ENCODE data around the gene CERK. TPM values are rescaled to one million over a fixed set of nuclear protein-coding genes. Genes with fewer than 3 reads are reported as not detected.
A peak's percentile ranks its signal among the peaks of the same experiment; 100 is the strongest.

CERK gene
- total and polyA plus RNA-seq, 2 of the 13 experiments (the other 11 are each of a cell fraction or from before 2014, with no cell fraction given): 40.3 to 41.9 TPM

DNA sequence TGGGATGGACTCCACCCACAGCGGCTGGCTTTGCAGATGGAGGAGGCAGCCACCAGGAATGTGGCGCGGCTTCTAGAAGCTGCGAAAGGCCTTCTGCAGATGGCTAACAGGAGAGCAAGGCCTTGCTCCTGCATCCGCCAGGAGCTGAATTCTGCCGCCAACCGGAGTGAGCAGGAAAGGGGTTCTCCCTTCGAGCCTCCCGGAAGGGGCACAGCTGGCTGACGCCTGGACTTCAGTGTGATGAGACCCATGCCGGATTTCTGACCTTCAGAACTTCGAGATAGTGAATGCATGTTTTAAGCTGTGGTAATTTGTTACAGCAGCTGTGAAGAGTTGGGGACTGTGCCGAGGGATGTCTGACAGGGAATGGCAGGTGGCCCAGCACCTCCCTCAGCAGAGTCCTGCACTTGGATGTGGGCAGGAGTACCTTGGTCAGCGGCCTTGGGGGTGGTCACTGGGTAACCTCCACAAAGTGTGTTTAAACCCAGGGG lies 32.1 kb upstream of the CERK start:
- in situ Hi-C loops (cut with HindIII; ENCODE audit: extremely low pct_ligation_motif_present, low pct_unique_long_range_greater_than_20kb): no loop called here
- no peaks in the 10 kb centered on the region; the same call in 1 of the 2 replicates for H4K20me1 ChIP-seq (ENCODE audit: insufficient read depth, low read length)
- 91% methylated on average over 8 of the region's 14 CpGs for WGBS (ENCODE audit: low lambda C conversion rate)
- H3K9ac ChIP-seq (ENCODE audit: insufficient read depth, low read depth, low read length): no peak overlapping the region
- H3K79me2 ChIP-seq (ENCODE audit: insufficient read depth, low read length): peaks cover 54% of the 10 kb centered on the region
- POLR2A ChIA-PET: interaction anchor here (2.0 kb wide), 1 partner anchor 8 kb away, joined by 10 read pairs; the partner anchor contains the start of gene TBC1D22A
- H3K36me3 ChIP-seq (replicated peaks in 1 of 2; ENCODE audit: control insufficient read depth in 1 of 2, insufficient read depth in 2 of 2, low read length in 2 of 2): 0 out of 5 replicates have a peak, but pooled peaks cover 0 to 2% of the 10 kb centered on the region in 2 experiments
- FAIRE-seq (no peak), DNase-seq (ENCODE audit: low spot score) (no peak), ATAC-seq (no peak)
- TF ChIP-seq, protein P1, sequence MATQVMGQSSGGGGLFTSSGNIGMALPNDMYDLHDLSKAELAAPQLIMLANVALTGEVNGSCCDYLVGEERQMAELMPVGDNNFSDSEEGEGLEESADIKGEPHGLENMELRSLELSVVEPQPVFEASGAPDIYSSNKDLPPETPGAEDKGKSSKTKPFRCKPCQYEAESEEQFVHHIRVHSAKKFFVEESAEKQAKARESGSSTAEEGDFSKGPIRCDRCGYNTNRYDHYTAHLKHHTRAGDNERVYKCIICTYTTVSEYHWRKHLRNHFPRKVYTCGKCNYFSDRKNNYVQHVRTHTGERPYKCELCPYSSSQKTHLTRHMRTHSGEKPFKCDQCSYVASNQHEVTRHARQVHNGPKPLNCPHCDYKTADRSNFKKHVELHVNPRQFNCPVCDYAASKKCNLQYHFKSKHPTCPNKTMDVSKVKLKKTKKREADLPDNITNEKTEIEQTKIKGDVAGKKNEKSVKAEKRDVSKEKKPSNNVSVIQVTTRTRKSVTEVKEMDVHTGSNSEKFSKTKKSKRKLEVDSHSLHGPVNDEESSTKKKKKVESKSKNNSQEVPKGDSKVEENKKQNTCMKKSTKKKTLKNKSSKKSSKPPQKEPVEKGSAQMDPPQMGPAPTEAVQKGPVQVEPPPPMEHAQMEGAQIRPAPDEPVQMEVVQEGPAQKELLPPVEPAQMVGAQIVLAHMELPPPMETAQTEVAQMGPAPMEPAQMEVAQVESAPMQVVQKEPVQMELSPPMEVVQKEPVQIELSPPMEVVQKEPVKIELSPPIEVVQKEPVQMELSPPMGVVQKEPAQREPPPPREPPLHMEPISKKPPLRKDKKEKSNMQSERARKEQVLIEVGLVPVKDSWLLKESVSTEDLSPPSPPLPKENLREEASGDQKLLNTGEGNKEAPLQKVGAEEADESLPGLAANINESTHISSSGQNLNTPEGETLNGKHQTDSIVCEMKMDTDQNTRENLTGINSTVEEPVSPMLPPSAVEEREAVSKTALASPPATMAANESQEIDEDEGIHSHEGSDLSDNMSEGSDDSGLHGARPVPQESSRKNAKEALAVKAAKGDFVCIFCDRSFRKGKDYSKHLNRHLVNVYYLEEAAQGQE (IDR thresholded peaks at IDR 0.05; ENCODE audit: borderline replicate concordance in 1 of 2, low read depth in 1 of 2, low read length in 2 of 2): peak; percentile 14 to 73
- no peak for TF ChIP-seq ZEB1 (IDR thresholded peaks at IDR 0.05; ENCODE audit: insufficient replicate concordance, low read depth)
- H3K4me1 ChIP-seq (ENCODE audit: insufficient read depth, low read length): peaks cover 28% of the 10 kb centered on the region
- no peak overlapping the region for H2AFZ ChIP-seq (ENCODE audit: low read length)
- H3K27ac ChIP-seq (ENCODE audit: extremely low read length, insufficient read depth, low read length): no peak overlapping the region
- H3K4me3 ChIP-seq (replicated peaks in 1 of 3; ENCODE audit: insufficient read depth in 1 of 3, low read depth in 2 of 3, low read length in 3 of 3): no peak overlapping the region
- no peaks in the 10 kb centered on the region for H3K9me3 ChIP-seq (ENCODE audit: low read length)
- intact Hi-C loops (cut with micrococcal nuclease; ENCODE audit: unreplicated experiment): no loop called here
- CTCF ChIA-PET (ENCODE audit: low intra/inter-chr PET ratio, low total read pairs): no interaction called here
- no TSS peak for BruUV-seq (replicated peaks)
- H3K27me3 ChIP-seq (ENCODE audit: control insufficient read depth in 1 of 2, insufficient read depth in 2 of 2, low read length in 2 of 2): no peaks in the 10 kb centered on the region; a peak in 1 of 5 replicates
- H3K4me2 ChIP-seq (ENCODE audit: low read depth, low read length): no peak overlapping the region

DNA sequence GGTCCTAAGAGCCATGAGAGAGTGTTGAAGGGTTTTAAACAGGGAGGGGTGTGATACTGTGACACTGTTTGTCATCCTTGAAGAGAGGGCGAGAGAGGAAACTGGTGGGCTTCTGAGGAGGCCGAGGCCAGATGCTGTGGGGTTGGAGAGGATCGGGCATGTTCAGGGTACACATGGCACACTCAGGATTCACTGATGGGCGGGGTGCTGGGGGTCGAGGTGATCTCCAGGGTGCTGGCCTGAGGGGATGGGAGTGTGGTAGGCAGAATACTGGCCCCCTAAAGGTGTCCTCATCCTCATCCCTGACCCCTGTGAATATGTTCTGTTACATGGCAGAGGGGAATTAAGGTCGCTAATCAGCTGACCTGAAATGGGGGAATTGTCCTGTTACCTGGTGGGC lies 31.7 kb upstream of the CERK start:
- no TSS peak for BruUV-seq (replicated peaks)
- no peak for FAIRE-seq
- DNase-seq (ENCODE audit: low spot score): no peak
- H4K20me1 ChIP-seq (ENCODE audit: insufficient read depth, low read length): no peaks in the 10 kb centered on the region
- no peak overlapping the region for H3K9ac ChIP-seq (ENCODE audit: insufficient read depth, low read depth, low read length)
- H3K9me3 ChIP-seq (ENCODE audit: low read length): no peaks in the 10 kb centered on the region
- ChIA-PET POLR2A (no interaction called here), CTCF (ENCODE audit: low intra/inter-chr PET ratio, low total read pairs) (no interaction called here)
- H3K4me3 ChIP-seq (replicated peaks in 1 of 3; ENCODE audit: insufficient read depth in 1 of 3, low read depth in 2 of 3, low read length in 3 of 3): no peak overlapping the region
- no peak overlapping the region for H3K4me2 ChIP-seq (ENCODE audit: low read depth, low read length)
- intact Hi-C loops (cut with micrococcal nuclease; ENCODE audit: unreplicated experiment): no loop called here
- ATAC-seq: no peak
- peaks cover 28% of the 10 kb centered on the region for H3K4me1 ChIP-seq (ENCODE audit: insufficient read depth, low read length)
- H3K79me2 ChIP-seq (ENCODE audit: insufficient read depth, low read length): peaks cover 54% of the 10 kb centered on the region
- in situ Hi-C loops (cut with HindIII; ENCODE audit: extremely low pct_ligation_motif_present, low pct_unique_long_range_greater_than_20kb): no loop called here
- H3K27ac ChIP-seq (ENCODE audit: extremely low read length, insufficient read depth, low read length): no peak overlapping the region
- no peaks in the 10 kb centered on the region; a peak in 1 of 5 replicates for H3K27me3 ChIP-seq (ENCODE audit: control insufficient read depth in 1 of 2, insufficient read depth in 2 of 2, low read length in 2 of 2)
- H2AFZ ChIP-seq (ENCODE audit: low read length): no peak overlapping the region
- 91% methylated on average over 6 of the region's 6 CpGs for WGBS (ENCODE audit: low lambda C conversion rate)
- 0 out of 5 replicates have a peak, but pooled peaks cover 0 to 2% of the 10 kb centered on the region in 2 experiments for H3K36me3 ChIP-seq (replicated peaks in 1 of 2; ENCODE audit: control insufficient read depth in 1 of 2, insufficient read depth in 2 of 2, low read length in 2 of 2)
- no peak for TF ChIP-seq ZNF383 (CRISPR knock-in tag; IDR thresholded peaks at IDR 0.05; ENCODE audit: borderline replicate concordance)
- no peak for TF ChIP-seq SIN3A (IDR thresholded peaks at IDR 0.05; ENCODE audit: borderline replicate concordance, low read depth, low read length)
- no peak for TF ChIP-seq ZNF816 (CRISPR knock-in tag; IDR thresholded peaks at IDR 0.05; ENCODE audit: borderline replicate concordance)
- no peak for TF ChIP-seq ERF (CRISPR knock-in tag; IDR thresholded peaks at IDR 0.05)
- no peak for TF ChIP-seq SMYD3 (CRISPR knock-in tag; IDR thresholded peaks at IDR 0.05)
- TF ChIP-seq MAFF (IDR thresholded peaks at IDR 0.05; ENCODE audit: low read depth, low read length): no peak
- no peak for TF ChIP-seq ZZZ3 (CRISPR knock-in tag; IDR thresholded peaks at IDR 0.05; ENCODE audit: borderline replicate concordance)
- TF ChIP-seq RNF2 (conservative IDR thresholded peaks at IDR 0.05; ENCODE audit: low read depth): no peak
- TF ChIP-seq, protein P2, sequence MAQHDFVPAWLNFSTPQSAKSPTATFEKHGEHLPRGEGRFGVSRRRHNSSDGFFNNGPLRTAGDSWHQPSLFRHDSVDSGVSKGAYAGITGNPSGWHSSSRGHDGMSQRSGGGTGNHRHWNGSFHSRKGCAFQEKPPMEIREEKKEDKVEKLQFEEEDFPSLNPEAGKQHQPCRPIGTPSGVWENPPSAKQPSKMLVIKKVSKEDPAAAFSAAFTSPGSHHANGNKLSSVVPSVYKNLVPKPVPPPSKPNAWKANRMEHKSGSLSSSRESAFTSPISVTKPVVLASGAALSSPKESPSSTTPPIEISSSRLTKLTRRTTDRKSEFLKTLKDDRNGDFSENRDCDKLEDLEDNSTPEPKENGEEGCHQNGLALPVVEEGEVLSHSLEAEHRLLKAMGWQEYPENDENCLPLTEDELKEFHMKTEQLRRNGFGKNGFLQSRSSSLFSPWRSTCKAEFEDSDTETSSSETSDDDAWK (CRISPR knock-in tag; IDR thresholded peaks at IDR 0.05): no peak
- TF ChIP-seq, protein P3, sequence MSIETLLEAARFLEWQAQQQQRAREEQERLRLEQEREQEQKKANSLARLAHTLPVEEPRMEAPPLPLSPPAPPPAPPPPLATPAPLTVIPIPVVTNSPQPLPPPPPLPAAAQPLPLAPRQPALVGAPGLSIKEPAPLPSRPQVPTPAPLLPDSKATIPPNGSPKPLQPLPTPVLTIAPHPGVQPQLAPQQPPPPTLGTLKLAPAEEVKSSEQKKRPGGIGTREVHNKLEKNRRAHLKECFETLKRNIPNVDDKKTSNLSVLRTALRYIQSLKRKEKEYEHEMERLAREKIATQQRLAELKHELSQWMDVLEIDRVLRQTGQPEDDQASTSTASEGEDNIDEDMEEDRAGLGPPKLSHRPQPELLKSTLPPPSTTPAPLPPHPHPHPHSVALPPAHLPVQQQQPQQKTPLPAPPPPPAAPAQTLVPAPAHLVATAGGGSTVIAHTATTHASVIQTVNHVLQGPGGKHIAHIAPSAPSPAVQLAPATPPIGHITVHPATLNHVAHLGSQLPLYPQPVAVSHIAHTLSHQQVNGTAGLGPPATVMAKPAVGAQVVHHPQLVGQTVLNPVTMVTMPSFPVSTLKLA (IDR thresholded peaks at IDR 0.05): no peak

All from HepG2 (cell line).